ENCODE measurements around the gene PCDHGA12. TPM values are rescaled to one million over a fixed set of nuclear protein-coding genes. Genes with fewer than 3 reads are reported as not detected.
"Not testable (repeated sequence)": the region's sequence is repeated elsewhere in the genome, so short reads cannot be mapped to it uniquely, and the experiment has no call there.

The PCDHGA12 gene
- total RNA-seq, 1 experiment from 2014 or later, result 2.1 TPM

DNA sequence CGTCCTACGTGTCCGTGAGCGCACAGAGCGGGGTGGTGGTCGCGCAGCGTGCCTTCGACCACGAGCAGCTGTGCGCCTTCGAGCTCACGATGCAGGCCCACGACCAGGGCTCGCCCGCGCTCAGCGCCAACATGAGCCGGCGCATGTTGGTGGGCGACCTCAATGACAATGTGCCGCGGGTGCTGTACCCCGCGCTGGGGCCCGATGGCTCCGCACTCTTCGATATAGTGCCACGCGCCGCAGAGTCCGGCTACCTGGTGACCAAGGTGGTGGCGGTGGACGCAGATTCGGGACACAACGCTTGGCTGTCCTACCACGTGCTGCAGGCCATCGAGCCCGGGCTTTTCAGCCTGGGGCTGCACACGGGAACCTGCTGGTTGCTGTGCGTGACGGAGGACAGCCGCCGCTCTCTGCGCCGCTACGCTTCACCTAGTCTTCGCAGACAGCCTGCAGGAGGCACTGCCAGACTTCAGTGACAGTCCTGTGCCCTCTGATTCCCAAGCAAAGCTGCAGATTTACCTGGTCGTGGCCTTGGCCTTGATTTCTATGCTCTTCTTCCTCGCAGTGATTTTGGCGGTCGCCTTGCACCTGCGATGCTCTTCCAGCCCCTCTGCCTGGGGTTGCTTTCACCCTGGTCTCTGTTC lies 2.4 kb upstream of the PCDHGA12 start:
- Mint-ChIP-seq H3K27me3 (ENCODE audit: low read depth) (no peaks in the 10 kb centered on the region), H3K4me1 (no peaks in the 10 kb centered on the region), H3K4me3 (no peak overlapping the region), H3K9me3 (peaks cover 37% of the 10 kb centered on the region), H3K36me3 (peaks cover 69% of the 10 kb centered on the region), H3K27ac (peak overlapping the region; percentile 30; the same call in 1 of the 2 replicates)
- TF ChIP-seq, protein P1, sequence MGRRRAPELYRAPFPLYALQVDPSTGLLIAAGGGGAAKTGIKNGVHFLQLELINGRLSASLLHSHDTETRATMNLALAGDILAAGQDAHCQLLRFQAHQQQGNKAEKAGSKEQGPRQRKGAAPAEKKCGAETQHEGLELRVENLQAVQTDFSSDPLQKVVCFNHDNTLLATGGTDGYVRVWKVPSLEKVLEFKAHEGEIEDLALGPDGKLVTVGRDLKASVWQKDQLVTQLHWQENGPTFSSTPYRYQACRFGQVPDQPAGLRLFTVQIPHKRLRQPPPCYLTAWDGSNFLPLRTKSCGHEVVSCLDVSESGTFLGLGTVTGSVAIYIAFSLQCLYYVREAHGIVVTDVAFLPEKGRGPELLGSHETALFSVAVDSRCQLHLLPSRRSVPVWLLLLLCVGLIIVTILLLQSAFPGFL (CRISPR knock-in tag; IDR thresholded peaks at IDR 0.05; ENCODE audit: borderline replicate concordance), result no peak
- no peak for TF ChIP-seq EMX1 (CRISPR knock-in tag; IDR thresholded peaks at IDR 0.05)
- DNase-seq (ENCODE audit: low spot score), result no peak
- ATAC-seq, result peak; percentile 53; the same call in 1 of the 2 replicates
- ChIA-PET POLR2A (no interaction called here), CTCF (interaction anchor here (0.9 to 2.5 kb wide), 9 partner anchors 10 to 136 kb away, joined by 3 to 6 read pairs (median 3); partner anchors contain the start of genes PCDHGA10, PCDHGA3 and PCDHGB7)

DNA sequence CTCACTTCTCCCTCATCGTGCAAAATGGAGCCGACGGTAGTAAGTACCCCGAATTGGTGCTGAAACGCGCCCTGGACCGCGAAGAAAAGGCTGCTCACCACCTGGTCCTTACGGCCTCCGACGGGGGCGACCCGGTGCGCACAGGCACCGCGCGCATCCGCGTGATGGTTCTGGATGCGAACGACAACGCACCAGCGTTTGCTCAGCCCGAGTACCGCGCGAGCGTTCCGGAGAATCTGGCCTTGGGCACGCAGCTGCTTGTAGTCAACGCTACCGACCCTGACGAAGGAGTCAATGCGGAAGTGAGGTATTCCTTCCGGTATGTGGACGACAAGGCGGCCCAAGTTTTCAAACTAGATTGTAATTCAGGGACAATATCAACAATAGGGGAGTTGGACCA lies 979 bp downstream of the PCDHGA12 start:
- no peaks in the 10 kb centered on the region for H3K27me3 Mint-ChIP-seq (ENCODE audit: low read depth)
- no peaks in the 10 kb centered on the region for H3K4me1 Mint-ChIP-seq
- H3K9me3 Mint-ChIP-seq, result peaks cover 56% of the 10 kb centered on the region
- H3K27ac Mint-ChIP-seq, result no peak overlapping the region
- ATAC-seq (no peak), DNase-seq (ENCODE audit: low spot score) (no peak)
- ChIA-PET CTCF (interaction anchor here (0.9 to 2.7 kb wide), 18 partner anchors 9 to 197 kb away, joined by 3 to 28 read pairs (median 8); partner anchors contain the start of genes PCDHGA10, PCDHGA11, PCDHGA2 and PCDHGA4), POLR2A (no interaction called here)
- no peak for TF ChIP-seq ZNF138 (CRISPR knock-in tag; conservative IDR thresholded peaks at IDR 0.05)
- TF ChIP-seq RELA (CRISPR knock-in tag; IDR thresholded peaks at IDR 0.05; ENCODE audit: borderline replicate concordance), result no peak
- TF ChIP-seq, protein P2, sequence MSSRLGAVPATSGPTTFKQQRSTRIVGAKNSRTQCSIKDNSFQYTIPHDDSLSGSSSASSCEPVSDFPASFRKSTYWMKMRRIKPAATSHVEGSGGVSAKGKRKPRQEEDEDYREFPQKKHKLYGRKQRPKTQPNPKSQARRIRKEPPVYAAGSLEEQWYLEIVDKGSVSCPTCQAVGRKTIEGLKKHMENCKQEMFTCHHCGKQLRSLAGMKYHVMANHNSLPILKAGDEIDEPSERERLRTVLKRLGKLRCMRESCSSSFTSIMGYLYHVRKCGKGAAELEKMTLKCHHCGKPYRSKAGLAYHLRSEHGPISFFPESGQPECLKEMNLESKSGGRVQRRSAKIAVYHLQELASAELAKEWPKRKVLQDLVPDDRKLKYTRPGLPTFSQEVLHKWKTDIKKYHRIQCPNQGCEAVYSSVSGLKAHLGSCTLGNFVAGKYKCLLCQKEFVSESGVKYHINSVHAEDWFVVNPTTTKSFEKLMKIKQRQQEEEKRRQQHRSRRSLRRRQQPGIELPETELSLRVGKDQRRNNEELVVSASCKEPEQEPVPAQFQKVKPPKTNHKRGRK (CRISPR knock-in tag; IDR thresholded peaks at IDR 0.05; ENCODE audit: borderline replicate concordance), result no peak
- TF ChIP-seq KAT7 (CRISPR knock-in tag; IDR thresholded peaks at IDR 0.05; ENCODE audit: borderline replicate concordance), result no peak
- TF ChIP-seq ZNF671 (CRISPR knock-in tag; IDR thresholded peaks at IDR 0.05), result no peak
- TF ChIP-seq, protein P3, sequence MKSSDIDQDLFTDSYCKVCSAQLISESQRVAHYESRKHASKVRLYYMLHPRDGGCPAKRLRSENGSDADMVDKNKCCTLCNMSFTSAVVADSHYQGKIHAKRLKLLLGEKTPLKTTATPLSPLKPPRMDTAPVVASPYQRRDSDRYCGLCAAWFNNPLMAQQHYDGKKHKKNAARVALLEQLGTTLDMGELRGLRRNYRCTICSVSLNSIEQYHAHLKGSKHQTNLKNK (CRISPR knock-in tag; IDR thresholded peaks at IDR 0.05), result no peak
- no peak for TF ChIP-seq JUN (CRISPR knock-in tag; IDR thresholded peaks at IDR 0.05)
- TF ChIP-seq, protein P4, sequence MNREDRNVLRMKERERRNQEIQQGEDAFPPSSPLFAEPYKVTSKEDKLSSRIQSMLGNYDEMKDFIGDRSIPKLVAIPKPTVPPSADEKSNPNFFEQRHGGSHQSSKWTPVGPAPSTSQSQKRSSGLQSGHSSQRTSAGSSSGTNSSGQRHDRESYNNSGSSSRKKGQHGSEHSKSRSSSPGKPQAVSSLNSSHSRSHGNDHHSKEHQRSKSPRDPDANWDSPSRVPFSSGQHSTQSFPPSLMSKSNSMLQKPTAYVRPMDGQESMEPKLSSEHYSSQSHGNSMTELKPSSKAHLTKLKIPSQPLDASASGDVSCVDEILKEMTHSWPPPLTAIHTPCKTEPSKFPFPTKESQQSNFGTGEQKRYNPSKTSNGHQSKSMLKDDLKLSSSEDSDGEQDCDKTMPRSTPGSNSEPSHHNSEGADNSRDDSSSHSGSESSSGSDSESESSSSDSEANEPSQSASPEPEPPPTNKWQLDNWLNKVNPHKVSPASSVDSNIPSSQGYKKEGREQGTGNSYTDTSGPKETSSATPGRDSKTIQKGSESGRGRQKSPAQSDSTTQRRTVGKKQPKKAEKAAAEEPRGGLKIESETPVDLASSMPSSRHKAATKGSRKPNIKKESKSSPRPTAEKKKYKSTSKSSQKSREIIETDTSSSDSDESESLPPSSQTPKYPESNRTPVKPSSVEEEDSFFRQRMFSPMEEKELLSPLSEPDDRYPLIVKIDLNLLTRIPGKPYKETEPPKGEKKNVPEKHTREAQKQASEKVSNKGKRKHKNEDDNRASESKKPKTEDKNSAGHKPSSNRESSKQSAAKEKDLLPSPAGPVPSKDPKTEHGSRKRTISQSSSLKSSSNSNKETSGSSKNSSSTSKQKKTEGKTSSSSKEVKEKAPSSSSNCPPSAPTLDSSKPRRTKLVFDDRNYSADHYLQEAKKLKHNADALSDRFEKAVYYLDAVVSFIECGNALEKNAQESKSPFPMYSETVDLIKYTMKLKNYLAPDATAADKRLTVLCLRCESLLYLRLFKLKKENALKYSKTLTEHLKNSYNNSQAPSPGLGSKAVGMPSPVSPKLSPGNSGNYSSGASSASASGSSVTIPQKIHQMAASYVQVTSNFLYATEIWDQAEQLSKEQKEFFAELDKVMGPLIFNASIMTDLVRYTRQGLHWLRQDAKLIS (CRISPR knock-in tag; IDR thresholded peaks at IDR 0.05; ENCODE audit: borderline replicate concordance), result no peak
- TF ChIP-seq OVOL2 (CRISPR knock-in tag; IDR thresholded peaks at IDR 0.05; ENCODE audit: borderline replicate concordance), result no peak
- no peak for TF ChIP-seq NR1H2 (CRISPR knock-in tag; IDR thresholded peaks at IDR 0.05)
- TF ChIP-seq, protein P5, sequence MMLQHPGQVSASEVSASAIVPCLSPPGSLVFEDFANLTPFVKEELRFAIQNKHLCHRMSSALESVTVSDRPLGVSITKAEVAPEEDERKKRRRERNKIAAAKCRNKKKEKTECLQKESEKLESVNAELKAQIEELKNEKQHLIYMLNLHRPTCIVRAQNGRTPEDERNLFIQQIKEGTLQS (CRISPR knock-in tag; conservative IDR thresholded peaks at IDR 0.05), result no peak
- TF ChIP-seq RORB (CRISPR knock-in tag; IDR thresholded peaks at IDR 0.05), result no peak
- TF ChIP-seq JAZF1 (CRISPR knock-in tag; IDR thresholded peaks at IDR 0.05), result no peak
- TF ChIP-seq, protein P6, sequence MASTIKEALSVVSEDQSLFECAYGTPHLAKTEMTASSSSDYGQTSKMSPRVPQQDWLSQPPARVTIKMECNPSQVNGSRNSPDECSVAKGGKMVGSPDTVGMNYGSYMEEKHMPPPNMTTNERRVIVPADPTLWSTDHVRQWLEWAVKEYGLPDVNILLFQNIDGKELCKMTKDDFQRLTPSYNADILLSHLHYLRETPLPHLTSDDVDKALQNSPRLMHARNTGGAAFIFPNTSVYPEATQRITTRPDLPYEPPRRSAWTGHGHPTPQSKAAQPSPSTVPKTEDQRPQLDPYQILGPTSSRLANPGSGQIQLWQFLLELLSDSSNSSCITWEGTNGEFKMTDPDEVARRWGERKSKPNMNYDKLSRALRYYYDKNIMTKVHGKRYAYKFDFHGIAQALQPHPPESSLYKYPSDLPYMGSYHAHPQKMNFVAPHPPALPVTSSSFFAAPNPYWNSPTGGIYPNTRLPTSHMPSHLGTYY (CRISPR knock-in tag; IDR thresholded peaks at IDR 0.05), result no peak
- TF ChIP-seq IRF2 (CRISPR knock-in tag; IDR thresholded peaks at IDR 0.05; ENCODE audit: borderline replicate concordance, low read depth), result no peak
- H3K36me3 Mint-ChIP-seq, result peaks cover 66% of the 10 kb centered on the region
- H3K4me3 Mint-ChIP-seq, result no peak overlapping the region

DNA sequence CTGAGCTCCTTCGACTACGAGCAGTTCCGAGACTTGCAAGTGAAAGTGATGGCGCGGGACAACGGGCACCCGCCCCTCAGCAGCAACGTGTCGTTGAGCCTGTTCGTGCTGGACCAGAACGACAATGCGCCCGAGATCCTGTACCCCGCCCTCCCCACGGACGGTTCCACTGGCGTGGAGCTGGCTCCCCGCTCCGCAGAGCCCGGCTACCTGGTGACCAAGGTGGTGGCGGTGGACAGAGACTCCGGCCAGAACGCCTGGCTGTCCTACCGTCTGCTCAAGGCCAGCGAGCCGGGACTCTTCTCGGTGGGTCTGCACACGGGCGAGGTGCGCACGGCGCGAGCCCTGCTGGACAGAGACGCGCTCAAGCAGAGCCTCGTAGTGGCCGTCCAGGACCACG lies 2.0 kb downstream of the PCDHGA12 start:
- POLR2A ChIA-PET; DNase-seq (ENCODE audit: low spot score); H3K27me3 Mint-ChIP-seq (ENCODE audit: low read depth); H3K27ac Mint-ChIP-seq; H3K4me3 Mint-ChIP-seq; H3K4me1 Mint-ChIP-seq; ATAC-seq: not testable (repeated sequence)
- CTCF ChIA-PET, result interaction anchor here (1.1 to 2.7 kb wide), 3 partner anchors 12 to 125 kb away, joined by 3 to 28 read pairs (median 3); partner anchors contain the start of gene PCDHGA11
- Mint-ChIP-seq H3K36me3 (peaks cover 55% of the 10 kb centered on the region), H3K9me3 (peaks cover 50% of the 10 kb centered on the region)

DNA sequence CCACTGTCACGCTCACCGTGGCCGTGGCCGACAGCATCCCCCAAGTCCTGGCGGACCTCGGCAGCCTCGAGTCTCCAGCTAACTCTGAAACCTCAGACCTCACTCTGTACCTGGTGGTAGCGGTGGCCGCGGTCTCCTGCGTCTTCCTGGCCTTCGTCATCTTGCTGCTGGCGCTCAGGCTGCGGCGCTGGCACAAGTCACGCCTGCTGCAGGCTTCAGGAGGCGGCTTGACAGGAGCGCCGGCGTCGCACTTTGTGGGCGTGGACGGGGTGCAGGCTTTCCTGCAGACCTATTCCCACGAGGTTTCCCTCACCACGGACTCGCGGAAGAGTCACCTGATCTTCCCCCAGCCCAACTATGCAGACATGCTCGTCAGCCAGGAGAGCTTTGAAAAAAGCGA lies 2.4 kb downstream of the PCDHGA12 start:
- Mint-ChIP-seq H3K9me3 (peaks cover 50% of the 10 kb centered on the region), H3K36me3 (peaks cover 51% of the 10 kb centered on the region)
- H3K4me3 Mint-ChIP-seq; H3K27ac Mint-ChIP-seq; H3K4me1 Mint-ChIP-seq; DNase-seq (ENCODE audit: low spot score); ATAC-seq; POLR2A ChIA-PET; H3K27me3 Mint-ChIP-seq (ENCODE audit: low read depth): not testable (repeated sequence)
- CTCF ChIA-PET, result interaction anchor here (0.8 kb wide), 1 partner anchor 11 kb away, joined by 3 read pairs; the partner anchor contains the start of gene PCDHGA11

Measured in WTC11 (cell line).